ENCODE data around the gene ADD2.

Gene ADD2

GRCh38 chr2:70668432-70668831 is 99.6 kb downstream of the ADD2 start:
- DNase-seq, result no peak

GRCh38 chr2:70664525-70664924 is 103.5 kb downstream of the ADD2 start:
- peak; percentile 80 for DNase-seq

- DNase-seq, result no peak
These were observed 104.6 kb downstream of the ADD2 start for GRCh38 chr2:70663411-70663810.

GRCh38 chr2:70659551-70659950 is 108.4 kb downstream of the ADD2 start:
- peak; percentile 96 for DNase-seq

GRCh38 chr2:70658476-70658875 is 109.5 kb downstream of the ADD2 start:
- DNase-seq, result no peak

GRCh38 chr2:70657246-70657645 is 110.8 kb downstream of the ADD2 start:
- DNase-seq, result no peak

GRCh38 chr2:70656421-70657010 is 111.5 kb downstream of the ADD2 start:
- peak; percentile 43 for DNase-seq

- no peak for DNase-seq
These were observed 112.2 kb downstream of the ADD2 start for GRCh38 chr2:70655786-70656185.

- DNase-seq, result peak; percentile 90
These were observed 112.8 kb downstream of the ADD2 start for GRCh38 chr2:70655211-70655610.

GRCh38 chr2:70651727-70652126 is 116.3 kb downstream of the ADD2 start:
- no peak for DNase-seq

GRCh38 chr2:70651014-70651413 is 117.0 kb downstream of the ADD2 start:
- DNase-seq, result no peak

GRCh38 chr2:70648961-70649360 is 119.0 kb downstream of the ADD2 start:
- DNase-seq, result peak; percentile 80

- DNase-seq, result peak; percentile 72
These were observed 120.0 kb downstream of the ADD2 start for GRCh38 chr2:70647873-70648481.

GRCh38 chr2:70646420-70646818 is 121.6 kb downstream of the ADD2 start:
- no peak for DNase-seq

GRCh38 chr2:70645733-70646419 is 122.1 kb downstream of the ADD2 start:
- DNase-seq, result peak; percentile 32

GRCh38 chr2:70643715-70644114 is 124.3 kb downstream of the ADD2 start:
- peak; percentile 42 for DNase-seq

GRCh38 chr2:70641263-70641784 is 126.7 kb downstream of the ADD2 start:
- DNase-seq, result no peak

- no peak for DNase-seq
These were observed 128.1 kb downstream of the ADD2 start for GRCh38 chr2:70639841-70640436.

- DNase-seq, result no peak
These were observed 129.4 kb downstream of the ADD2 start for GRCh38 chr2:70638561-70638960.

- no peak for DNase-seq
These were observed 134.5 kb downstream of the ADD2 start for GRCh38 chr2:70633508-70633907.

GRCh38 chr2:70632966-70633365 is 135.0 kb downstream of the ADD2 start:
- DNase-seq, result no peak

- no peak for DNase-seq
These were observed 135.6 kb downstream of the ADD2 start for GRCh38 chr2:70632388-70632787.

GRCh38 chr2:70630761-70631160 is 137.2 kb downstream of the ADD2 start:
- DNase-seq, result peak; percentile 52
